HG03342 (cell line): ENCODE measurements around the gene BATF3.
A peak's percentile ranks its signal among the peaks of the same experiment; 100 is the strongest.
"Not testable (repeated sequence)": the region's sequence is repeated elsewhere in the genome, so short reads cannot be mapped to it uniquely, and the experiment has no call there.

Source experiments
- ATAC-seq: cut with Tn5 transposase; IDR thresholded peaks from one replicate; pipeline ENCODE4 v1.9.1; 2021; ENCODE audit warnings: mild to moderate bottlenecking, moderate library complexity; ENCODE audit not compliant: unreplicated experiment

BATF3 gene, protein sequence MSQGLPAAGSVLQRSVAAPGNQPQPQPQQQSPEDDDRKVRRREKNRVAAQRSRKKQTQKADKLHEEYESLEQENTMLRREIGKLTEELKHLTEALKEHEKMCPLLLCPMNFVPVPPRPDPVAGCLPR

DNA sequence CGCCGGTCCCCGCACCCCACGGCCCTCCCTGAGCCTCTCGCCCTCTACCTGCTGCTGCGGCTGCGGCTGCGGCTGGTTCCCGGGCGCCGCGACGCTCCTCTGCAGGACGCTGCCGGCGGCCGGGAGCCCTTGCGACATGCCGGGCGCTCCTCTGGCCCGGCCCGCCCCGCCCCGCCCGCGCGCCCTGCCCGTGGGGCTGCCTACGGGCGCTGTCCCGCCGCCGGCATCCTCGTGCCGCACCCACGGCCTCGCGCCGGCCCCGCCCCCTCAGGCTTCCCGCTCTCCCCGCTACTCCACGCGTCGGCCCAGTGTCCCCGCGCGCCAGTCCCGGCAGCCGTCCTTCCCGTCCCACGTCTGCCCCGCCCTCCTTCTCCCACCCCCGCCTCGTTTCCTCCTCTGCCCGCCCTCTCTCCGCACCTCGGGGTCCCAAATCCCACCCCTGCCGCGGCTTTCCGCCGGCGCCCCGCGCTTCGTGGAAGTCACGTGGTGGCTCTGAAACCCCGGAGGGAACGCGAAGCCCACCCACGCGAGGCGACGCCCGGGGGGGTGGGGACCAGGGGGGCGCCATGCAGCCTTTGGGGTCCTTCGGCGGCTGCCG lies at the start of gene BATF3:
Gene BATF3 (minus strand): TSS at position 216 of the 598 bp plus-strand sequence. CDS start 78 bp downstream, at position 138.
- ATAC-seq: peak; percentile 11

DNA sequence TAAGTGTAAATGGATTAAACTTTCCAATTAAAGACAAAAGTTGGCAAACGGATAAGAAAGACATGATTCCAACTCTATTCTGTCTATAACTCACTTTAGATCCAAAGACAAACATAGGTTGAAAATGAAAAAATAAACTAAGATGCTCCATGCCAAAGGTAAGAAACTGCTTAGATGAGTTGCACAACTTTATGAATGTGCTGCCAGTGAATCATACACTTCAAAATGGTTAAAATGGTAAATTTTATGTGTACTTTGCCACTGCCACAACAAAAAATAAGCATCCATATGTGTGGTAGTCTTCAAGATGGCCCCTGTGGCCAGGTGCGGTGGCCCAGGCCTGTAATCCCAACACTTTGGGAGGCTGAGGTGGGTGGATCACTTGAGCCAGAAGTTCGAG lies 46.9 kb upstream of the BATF3 start:
- no peak for ATAC-seq

DNA sequence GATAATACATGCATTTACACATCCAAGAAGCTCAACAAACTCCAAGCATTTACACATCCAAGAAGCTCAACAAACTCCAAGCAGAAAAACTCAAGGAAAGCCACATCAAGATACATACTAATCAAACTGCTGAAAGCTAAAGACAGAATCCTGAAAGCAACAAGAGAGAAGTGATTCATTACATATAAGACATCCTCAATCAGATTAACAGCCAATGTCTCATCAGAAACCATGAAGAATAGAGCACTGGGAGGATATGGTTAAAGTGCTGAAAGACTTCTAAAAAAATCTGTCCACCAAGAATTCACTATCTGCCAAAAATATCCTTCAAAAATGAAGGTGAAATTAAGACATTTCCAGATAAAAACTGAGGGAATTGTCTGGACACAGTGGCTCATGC lies 45.7 kb upstream of the BATF3 start:
- no peak for ATAC-seq

DNA sequence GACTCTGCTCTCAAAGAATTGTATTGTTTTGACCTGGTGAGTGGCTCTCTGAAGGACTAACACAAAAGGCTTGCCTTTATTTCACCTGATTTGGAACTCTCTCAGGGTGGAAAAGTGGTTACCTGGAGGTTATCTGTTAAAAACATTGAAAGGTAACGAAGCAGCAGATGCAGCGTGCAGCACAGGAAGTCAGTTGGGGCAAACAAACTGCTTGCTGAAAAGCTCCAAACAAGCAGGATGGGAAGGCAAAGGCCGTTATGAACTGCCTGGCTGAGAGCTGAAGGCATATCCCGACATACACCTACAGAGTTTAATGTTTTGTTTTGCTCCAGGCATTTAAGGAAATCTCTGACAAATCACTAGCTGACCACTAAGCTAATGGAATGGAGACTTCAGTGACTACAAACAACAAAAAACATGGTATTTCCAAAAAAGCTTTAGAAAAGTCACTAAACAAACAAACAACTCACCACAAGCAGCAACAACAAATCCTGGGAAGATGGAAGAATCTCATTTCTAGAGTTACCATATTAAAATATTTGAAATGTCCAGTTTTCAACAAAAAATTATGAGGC lies 44.3 kb upstream of the BATF3 start:
- no peak for ATAC-seq

DNA sequence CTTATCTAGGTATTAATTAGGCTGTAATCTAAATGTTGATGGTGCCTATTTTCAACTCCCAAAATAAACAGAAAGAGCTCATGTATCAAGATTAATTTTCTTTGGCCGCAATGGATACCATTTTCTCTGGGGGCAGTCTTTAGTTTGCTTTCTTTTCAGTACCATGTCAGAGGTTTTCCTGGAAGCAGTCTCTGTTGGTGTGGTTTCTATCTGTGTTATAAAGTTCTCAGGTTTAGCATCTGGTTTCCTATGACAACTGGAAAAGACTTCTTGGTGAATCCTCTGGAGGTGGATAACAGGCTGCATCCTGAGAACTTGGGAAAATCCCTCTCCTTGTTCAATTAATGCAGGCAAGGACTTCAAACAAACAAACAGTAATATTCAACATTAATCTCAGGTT lies 38.7 kb upstream of the BATF3 start:
- ATAC-seq: no peak

DNA sequence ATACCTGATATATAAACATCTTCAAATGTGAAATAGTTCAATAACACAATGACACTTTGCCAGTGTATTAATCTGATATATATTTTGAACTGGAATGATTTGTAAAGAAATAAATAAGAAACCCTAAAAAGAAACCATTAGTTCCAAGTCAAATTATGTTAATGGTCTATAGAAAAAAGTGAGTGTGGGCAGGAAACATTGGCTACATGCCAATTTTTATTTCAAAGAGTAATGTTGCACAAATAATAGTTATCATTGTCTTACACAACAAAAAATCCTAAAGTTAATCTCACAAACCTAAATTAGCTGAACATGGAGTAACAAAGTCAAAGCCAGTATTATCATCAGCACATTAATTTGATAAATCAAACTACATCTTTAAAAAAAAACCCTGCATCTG lies 37.9 kb upstream of the BATF3 start:
- no peak for ATAC-seq

DNA sequence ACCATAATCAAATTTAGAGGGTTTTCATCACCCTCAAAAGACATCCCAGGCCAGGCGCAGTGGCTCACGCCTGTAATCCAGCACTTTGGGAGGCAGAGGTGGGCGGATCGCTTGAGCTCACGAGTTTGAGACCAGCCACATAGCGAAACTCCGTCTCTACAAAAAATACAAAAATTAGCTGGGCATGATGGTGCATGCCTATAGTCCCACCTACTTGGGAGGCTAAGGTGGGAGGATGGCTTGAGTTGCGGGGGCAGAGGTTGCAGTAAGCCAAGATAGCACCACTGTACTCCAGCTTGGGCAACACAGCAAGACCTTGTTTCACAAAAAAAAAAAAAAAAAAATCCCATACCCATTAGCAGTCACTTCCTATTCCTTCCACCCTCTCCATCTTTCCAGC lies 33.5 kb upstream of the BATF3 start:
- ATAC-seq: no peak

DNA sequence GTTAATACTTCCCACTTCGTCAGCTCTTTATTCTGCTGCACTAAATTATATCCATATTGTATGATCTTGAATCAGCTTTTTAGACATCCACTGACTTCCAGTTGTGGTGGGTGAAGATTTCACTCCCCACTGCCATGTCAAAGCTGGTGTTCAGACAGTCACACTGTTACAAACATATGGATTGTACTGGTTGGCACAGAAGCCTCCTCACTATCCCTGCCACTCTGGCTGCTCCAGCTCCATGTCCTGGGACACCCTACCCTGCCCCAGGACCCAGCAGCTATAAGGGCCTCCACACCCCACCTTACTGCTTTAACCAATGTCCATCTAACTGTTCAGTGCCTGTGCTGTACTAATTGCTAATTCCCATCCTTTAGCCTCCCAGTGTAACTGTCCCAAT lies 32.0 kb upstream of the BATF3 start:
- ATAC-seq: no peak

DNA sequence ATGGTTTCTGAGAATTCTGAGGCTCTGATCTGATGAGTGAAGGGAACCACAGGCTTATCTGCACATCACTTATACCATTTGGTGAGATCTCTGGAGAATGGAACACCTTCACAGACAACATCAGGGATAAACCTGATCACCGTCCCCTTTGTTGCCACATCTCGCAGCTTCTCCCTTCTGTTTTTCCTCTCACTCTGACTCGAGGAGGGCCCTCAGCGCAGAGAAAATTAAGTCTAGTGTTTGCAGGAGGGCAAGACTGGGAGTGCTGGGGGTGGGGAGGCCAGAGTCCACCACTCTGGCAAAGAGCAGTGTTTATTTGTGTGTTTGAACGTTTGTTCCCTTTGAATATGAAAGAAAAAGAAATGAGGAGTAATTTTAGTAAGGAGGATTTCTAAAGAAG lies 29.0 kb upstream of the BATF3 start:
- no peak for ATAC-seq

DNA sequence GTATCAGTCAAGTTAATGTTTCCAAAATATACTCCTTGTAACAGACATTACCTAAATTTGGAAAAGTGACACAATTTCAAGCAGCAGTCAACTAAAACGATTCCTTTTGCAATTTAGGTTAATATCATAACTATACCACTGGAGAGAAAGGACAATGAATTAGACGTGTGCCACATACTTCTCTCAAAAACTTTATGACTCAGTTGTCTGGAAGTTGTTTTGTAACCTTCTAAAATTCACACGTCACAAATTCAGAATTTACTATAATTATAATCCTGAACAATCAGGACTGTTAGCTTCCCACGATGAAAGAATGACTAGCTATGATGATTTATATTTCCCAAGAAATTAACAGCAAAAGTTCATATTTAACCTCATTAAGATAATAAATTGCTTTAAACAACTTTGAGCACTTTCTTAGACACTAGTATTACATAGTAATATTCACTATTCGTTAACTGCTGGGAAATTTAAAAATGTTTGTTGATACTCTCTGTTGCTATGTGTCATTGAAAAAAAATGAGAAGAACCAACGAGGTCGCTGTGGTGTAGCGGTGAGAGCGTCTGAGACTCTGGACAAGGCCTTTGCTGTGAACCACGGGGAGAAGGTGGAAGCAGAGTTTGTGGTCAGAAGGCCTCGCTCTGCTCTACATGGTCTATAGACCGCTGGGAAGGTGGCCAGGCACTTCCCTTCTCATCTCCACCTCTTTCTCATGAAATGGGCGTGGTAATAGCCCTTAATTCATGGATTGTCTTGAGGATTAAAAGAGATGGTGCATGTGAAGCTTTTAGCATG lies 27.9 kb upstream of the BATF3 start:
- ATAC-seq: no peak

DNA sequence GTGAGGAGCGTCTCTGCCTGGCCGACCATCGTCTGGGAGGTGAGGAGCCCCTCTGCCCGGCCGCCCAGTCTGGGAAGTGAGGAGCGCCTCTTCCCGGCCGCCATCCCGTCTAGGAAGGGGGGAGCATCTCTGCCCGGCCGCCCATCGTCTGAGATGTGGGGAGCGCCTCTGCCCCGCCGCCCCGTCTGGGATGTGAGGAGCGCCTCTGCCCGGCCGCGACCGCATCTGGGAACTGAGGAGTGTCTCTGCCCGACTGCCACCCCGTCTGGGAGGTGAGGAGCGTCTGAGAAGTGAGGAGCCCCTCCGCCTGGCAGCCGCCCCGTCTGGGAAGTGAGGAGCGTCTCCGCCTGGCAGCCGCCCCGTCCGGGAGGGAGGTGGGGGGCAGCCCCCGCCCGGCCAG lies 25.0 kb upstream of the BATF3 start:
- not testable (repeated sequence) for ATAC-seq

DNA sequence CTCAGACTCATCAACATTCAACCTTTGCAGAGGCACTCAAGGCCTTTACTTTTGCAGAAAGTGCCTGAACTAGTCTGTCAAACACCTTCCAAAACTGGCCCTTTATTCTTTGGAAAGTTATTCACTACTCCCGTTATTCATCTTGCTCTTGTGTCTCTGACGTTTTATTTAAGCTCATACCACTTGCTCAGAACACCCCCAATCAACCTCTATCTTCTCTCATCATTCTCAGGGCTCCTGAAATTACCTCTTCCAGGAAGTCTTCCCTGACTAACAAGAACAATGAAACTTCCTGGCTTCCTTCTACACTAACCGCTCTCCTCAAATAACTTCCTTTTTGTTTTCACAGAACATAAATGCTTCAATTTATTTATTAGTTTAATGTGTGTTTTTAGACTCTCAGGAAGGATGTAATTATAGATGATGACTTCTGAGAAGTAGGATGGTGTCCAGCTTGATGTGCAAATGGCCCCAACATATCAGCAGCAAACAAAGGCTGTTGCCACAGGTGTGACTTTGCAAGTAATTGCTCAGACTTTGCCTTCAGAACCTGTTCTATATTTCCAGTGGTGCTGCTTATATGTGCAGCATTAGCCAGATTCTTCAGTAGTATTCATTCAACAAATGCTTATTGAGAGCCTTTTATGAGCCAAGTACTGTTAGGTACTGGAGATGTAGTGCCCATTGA lies 22.8 kb upstream of the BATF3 start:
- no peak for ATAC-seq

DNA sequence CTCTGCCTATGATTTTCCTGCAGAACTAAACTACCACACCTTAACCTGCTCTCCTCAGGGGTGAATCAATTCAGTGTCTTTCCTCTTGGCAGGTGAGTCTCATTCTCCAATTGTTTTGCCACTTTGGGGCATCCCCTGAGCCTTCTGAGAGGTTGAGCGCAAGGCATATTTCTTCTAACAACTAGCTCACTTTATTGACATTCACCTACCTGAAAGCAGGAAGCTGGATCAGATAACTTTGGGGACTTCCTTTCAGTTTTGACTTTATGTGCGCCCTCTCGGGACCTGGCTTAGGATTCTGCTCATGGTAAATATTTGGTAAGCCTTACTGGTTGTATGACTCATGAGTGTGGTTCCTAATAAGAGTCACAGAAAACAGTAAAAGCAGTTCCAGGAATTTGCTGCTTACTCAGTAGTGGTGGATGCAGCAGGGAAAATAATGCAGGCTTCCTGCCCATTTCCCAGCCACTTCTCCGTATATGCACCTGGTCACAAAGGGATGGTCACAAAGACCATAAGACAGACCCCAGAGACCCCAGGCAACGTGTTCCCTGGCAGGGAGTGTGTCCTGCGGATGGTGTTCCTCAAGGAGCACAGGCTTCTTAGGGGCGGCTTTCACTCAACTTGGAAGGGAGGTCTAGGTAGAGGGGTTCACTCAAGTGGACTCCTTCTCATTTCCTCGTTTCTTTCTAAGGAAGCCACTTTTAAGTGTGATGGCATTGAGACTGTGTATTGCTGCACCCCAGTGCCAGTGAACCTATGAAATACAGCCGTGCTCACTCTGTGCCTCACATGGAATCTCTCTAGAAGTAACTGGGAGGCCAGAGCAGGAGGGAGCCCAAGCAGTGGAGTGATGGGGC lies 22.0 kb upstream of the BATF3 start:
- no peak for ATAC-seq

DNA sequence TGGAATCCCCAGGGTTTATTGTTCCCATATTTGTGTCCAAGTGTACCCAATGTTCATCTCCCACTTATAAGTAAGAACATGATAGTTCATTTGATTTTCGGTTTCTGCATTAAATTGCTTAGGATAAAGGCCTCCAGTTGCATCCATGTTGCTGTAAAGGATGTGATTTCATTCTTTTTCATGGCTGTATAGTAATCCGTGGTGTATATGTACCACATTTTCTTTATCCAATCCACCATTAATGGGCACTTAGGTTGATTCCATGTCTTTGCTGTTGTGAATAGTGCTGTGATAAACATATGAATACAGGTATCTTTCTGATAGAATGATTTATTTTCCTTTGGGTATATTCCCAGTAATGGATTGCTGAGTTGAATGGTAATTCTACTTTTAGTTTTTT lies 20.0 kb upstream of the BATF3 start:
- no peak for ATAC-seq

DNA sequence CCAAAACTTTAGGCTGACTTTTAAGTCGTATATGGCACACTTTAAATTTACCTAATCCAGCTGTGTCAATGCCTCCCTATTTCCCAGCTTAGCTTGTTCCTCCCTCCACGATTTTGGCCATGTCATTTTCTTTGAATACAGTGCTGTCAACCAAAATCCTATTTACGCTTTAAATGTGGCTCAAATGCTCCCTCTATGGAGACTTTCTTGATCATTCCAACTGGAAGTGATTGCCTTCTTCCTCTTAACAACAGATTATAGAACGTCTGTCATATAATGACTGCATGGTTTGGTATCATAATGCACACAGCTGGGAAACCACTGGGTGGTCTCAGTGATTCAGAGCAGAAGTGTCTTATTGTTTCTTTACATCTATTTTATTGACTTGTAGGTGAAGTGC lies 18.9 kb upstream of the BATF3 start:
- ATAC-seq: no peak

DNA sequence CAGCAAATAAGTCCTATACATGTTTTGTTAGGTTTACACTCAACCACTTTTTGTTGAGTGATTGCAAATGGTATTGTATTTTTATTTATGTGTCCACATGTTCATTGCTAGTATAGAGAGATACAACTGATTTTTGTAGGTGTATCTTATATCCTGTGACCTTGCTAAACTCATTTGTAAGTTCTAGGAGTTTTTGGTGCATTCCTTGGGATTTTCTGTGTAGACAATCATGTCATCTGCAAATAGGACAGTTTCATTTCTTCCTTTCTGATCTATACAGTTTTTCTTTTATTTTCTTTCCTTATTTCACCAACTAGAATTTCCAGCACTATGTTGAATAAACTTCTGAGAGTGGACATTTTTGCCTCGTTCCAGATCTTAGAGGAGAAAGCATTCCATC lies 16.5 kb upstream of the BATF3 start:
- no peak for ATAC-seq

DNA sequence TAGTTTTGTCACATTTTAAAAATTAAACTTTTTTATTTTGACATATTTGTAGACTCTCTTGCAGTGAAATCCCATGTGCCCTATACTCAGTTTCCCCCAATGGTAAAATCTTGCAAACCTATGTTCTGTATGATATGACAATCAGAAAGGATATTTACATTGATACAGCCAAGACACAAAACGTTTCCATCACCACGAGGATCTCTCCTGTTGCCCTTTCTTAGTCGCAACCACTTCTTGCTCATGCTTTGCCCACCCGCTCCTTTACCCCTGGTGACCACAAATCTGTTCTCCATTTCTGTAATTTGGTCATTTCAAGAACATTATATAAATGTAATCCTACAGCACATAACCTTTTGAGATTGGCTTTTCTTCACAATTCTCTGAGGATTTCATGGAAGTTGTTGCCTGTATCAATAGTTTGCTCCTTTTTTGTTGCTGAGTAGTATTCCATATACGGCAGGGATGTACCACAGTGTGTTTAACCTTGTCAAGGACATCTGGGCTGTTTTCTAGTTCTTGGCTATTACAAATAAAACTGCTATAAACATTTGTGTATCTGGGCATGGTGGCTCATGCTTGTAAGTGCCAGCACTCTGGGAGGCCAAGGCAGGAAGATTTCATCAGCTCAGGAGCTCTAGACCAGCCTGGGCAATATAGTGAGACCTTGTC lies 14.0 kb upstream of the BATF3 start:
- no peak for ATAC-seq

DNA sequence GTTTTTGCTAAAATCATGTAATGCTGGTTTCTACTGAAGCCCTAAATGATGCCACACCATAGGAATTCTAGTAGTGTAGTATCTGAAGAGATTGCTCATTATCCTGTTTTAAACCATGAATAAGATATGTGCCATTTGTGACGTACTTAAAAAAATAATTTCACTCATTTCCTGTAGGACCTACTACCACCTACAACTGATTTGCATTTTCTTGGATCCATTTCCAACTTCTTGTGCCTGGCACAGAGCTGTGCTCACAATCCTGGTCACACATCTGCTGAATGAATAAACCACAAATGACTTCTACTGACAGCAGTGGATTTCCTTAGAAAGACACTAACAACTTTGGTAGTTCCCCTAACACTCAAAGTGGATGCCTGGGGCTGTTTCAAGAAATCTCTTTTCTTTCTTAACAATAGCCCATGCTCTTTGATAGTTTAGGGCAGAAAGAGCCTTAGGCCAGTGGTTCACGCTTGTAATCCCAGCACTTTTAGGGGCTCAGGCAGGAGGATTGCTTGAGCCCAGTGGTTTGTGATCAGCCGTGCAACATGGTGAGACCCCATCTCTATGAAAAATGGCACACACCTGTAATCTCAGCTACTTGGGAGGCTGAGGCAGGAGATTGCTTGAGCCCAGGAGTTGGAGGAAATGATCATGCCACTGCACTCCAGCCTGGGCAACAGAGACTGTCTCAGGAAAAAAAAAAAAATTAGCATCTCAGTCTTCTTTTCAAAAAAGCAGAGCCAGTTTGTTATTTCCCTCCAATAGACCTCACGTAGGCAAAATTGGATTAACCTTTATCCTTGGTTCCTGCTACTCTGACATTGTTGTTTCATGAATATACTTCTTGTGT lies 13.0 kb upstream of the BATF3 start:
- ATAC-seq: no peak

DNA sequence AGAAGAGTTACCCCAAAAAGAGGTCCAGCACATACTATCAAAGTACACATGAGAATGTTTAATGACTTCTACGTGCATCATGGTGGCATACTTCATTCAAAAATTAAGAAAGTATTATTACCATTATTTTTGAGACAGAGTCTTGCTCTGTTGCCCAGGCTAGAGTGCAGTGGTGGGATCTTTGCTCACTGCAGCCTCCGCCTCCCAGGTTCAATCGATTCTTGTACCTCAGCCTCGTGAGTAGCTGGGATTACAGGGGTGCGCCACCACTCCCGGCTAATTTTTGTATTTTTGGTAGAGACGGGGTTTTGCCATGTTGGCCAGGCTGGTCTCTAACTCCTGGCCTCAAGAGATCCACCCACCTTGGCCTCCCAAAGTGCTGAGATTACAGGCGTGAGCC lies 12.3 kb upstream of the BATF3 start:
- not testable (repeated sequence) for ATAC-seq
